ENCODE measurements around the gene SLC25A23. TPM values are rescaled to one million over a fixed set of nuclear protein-coding genes. Genes with fewer than 3 reads are reported as not detected.

SLC25A23 gene
- total and polyA plus RNA-seq, 2 donors (not counting 1 experiment from before 2014, with no cell fraction given), result 9.3 to 25.3 TPM

DNA sequence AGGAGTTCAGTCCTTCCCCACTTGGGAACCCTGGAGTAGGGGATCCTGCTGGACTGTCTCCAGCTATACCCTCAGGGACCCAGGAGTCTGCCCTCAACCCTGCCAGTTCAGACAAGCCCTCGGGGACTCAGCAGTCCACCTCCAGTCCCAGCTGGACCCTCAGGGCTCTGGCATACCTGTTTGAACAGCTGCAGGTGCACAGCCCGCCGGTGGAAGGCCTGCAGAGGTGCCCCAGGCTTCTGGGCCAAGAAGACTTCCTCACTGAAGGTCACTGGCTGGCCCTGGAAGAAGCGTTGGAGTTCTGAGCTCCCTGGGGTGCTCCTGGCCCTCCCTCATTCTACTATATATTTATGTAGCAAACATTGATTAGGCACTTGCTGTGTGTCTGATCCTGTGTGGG lies 13.1 kb upstream of the SLC25A23 start:
- Histone ChIP-seq H3K9ac (ENCODE audit: low read length) (no peak overlapping the region), H3K4me1 (ENCODE audit: control insufficient read depth in 2 of 2, insufficient read depth in 2 of 2, low read length in 2 of 2) (no peaks in the 10 kb centered on the region), H3K4me3 (ENCODE audit: control extremely low read depth in 1 of 5, extremely low read depth in 1 of 5, insufficient read depth in 1 of 5, low read depth in 2 of 5, low read length in 4 of 5) (no peak overlapping the region), H3K79me2 (ENCODE audit: control insufficient read depth, insufficient read depth, low read length) (peaks cover 4% of the 10 kb centered on the region), H3K27ac (ENCODE audit: low read length in 2 of 2) (no peak overlapping the region), H3K27me3 (replicated peaks in 1 of 4; ENCODE audit: control extremely low read depth in 1 of 4, control insufficient read depth in 3 of 4, insufficient read depth in 4 of 4, low read length in 3 of 4) (no peaks in the 10 kb centered on the region), H3K4me2 (replicated peaks; ENCODE audit: low read depth, low read length, poor library complexity, severe bottlenecking) (no peak overlapping the region), H3K9me3 (ENCODE audit: control extremely low read depth in 1 of 3, control insufficient read depth in 2 of 3, insufficient read depth in 1 of 3, low read length in 2 of 3) (peaks cover 0 to 11% (median 0%) of the 10 kb centered on the region in 3 donors), H4K20me1 (ENCODE audit: control insufficient read depth, insufficient read depth, low read length, poor library complexity, severe bottlenecking) (peaks cover 17% of the 10 kb centered on the region), H3K36me3 (replicated peaks in 1 of 2; ENCODE audit: control extremely low read depth in 1 of 2, control insufficient read depth in 1 of 2, extremely low read depth in 1 of 2, insufficient read depth in 2 of 2, low read length in 1 of 2) (peaks cover 0 to 61% of the 10 kb centered on the region in 2 experiments), H2AFZ (ENCODE audit: insufficient read depth, low read depth, low read length, poor library complexity, severe bottlenecking) (no peak overlapping the region)
- Mint-ChIP-seq H3K9me3 (ENCODE audit: insufficient read depth) (no peaks in the 10 kb centered on the region), H3K4me1 (no peaks in the 10 kb centered on the region), H3K27ac (no peak overlapping the region), H3K4me3 (no peak overlapping the region), H3K27me3 (no peaks in the 10 kb centered on the region)
- TF ChIP-seq EZH2 (IDR thresholded peaks at IDR 0.05; ENCODE audit: borderline replicate concordance, insufficient read depth, low read depth, low read length, poor library complexity, severe bottlenecking), result no peak
- TF ChIP-seq, protein P1, sequence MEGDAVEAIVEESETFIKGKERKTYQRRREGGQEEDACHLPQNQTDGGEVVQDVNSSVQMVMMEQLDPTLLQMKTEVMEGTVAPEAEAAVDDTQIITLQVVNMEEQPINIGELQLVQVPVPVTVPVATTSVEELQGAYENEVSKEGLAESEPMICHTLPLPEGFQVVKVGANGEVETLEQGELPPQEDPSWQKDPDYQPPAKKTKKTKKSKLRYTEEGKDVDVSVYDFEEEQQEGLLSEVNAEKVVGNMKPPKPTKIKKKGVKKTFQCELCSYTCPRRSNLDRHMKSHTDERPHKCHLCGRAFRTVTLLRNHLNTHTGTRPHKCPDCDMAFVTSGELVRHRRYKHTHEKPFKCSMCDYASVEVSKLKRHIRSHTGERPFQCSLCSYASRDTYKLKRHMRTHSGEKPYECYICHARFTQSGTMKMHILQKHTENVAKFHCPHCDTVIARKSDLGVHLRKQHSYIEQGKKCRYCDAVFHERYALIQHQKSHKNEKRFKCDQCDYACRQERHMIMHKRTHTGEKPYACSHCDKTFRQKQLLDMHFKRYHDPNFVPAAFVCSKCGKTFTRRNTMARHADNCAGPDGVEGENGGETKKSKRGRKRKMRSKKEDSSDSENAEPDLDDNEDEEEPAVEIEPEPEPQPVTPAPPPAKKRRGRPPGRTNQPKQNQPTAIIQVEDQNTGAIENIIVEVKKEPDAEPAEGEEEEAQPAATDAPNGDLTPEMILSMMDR (IDR thresholded peaks at IDR 0.05), result no peak
- ChIA-PET CTCF (interaction anchor here (0.9 to 1.1 kb wide), 2 partner anchors 32 to 388 kb away, joined by 3 to 4 read pairs; no protein-coding TSS in a partner anchor), POLR2A (no interaction called here)
- DNase-seq (no peak), ATAC-seq (ENCODE audit: low read depth) (no peak)
- 100% methylated on average over 3 of the region's 4 CpGs for WGBS (ENCODE audit: insufficient coverage)
- intact Hi-C loops (cut with micrococcal nuclease), result no loop called here

DNA sequence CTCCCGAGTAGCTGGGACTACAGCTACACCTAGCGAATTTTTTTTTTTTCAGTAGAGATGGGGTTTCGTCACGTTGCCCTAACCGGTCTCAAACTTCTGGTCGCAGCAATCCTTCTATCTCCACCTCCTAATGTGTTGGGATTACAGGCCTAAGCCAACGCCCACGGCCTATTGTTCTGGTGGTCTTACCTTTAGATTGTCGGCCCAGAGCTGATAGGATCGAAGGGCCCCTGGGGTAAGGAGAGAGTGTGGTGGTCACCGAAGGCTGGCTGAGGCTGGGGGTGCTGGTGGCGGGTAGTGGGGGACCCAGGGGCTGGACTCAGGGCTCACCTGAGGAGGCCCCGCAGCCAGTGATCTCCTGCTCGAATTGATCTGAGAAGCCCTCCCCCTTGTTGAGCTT lies 11.5 kb upstream of the SLC25A23 start:
- intact Hi-C loops (cut with micrococcal nuclease), result no loop called here

More for the DNA sequence above, 11.5 kb upstream of the SLC25A23 start:
- Histone ChIP-seq H3K79me2 (ENCODE audit: control insufficient read depth, insufficient read depth, low read length) (no peaks in the 10 kb centered on the region), H3K4me3 (ENCODE audit: control extremely low read depth in 1 of 5, extremely low read depth in 1 of 5, insufficient read depth in 1 of 5, low read depth in 2 of 5, low read length in 4 of 5) (no peak overlapping the region), H3K4me1 (ENCODE audit: control insufficient read depth in 2 of 2, insufficient read depth in 2 of 2, low read length in 2 of 2) (no peaks in the 10 kb centered on the region), H2AFZ (ENCODE audit: insufficient read depth, low read depth, low read length, poor library complexity, severe bottlenecking) (no peak overlapping the region), H3K27ac (ENCODE audit: low read length in 2 of 2) (no peak overlapping the region), H3K4me2 (replicated peaks; ENCODE audit: low read depth, low read length, poor library complexity, severe bottlenecking) (no peak overlapping the region), H4K20me1 (ENCODE audit: control insufficient read depth, insufficient read depth, low read length, poor library complexity, severe bottlenecking) (peaks cover 6% of the 10 kb centered on the region), H3K36me3 (replicated peaks in 1 of 2; ENCODE audit: control extremely low read depth in 1 of 2, control insufficient read depth in 1 of 2, extremely low read depth in 1 of 2, insufficient read depth in 2 of 2, low read length in 1 of 2) (peaks cover 0 to 53% of the 10 kb centered on the region in 2 experiments), H3K9me3 (ENCODE audit: control extremely low read depth in 1 of 3, control insufficient read depth in 2 of 3, insufficient read depth in 1 of 3, low read length in 2 of 3) (peaks cover 0 to 2% (median 0%) of the 10 kb centered on the region in 3 donors), H3K9ac (ENCODE audit: low read length) (no peak overlapping the region), H3K27me3 (replicated peaks in 1 of 4; ENCODE audit: control extremely low read depth in 1 of 4, control insufficient read depth in 3 of 4, insufficient read depth in 4 of 4, low read length in 3 of 4) (no peaks in the 10 kb centered on the region)
- no peak for ATAC-seq (ENCODE audit: low read depth)
- Mint-ChIP-seq H3K4me1 (no peaks in the 10 kb centered on the region), H3K27ac (no peak overlapping the region), H3K9me3 (ENCODE audit: insufficient read depth) (no peaks in the 10 kb centered on the region), H3K27me3 (no peaks in the 10 kb centered on the region), H3K4me3 (no peak overlapping the region)
- 96% methylated on average over 11 of the region's 14 CpGs for WGBS (ENCODE audit: insufficient coverage)
- CTCF ChIA-PET, result interaction anchor here (1.0 kb wide), 1 partner anchor 10 kb away, joined by 3 read pairs; the partner anchor contains the start of gene DENND1C
- no peak for DNase-seq
- no peak for TF ChIP-seq EZH2 (IDR thresholded peaks at IDR 0.05; ENCODE audit: borderline replicate concordance, insufficient read depth, low read depth, low read length, poor library complexity, severe bottlenecking)
- TF ChIP-seq, protein P1 (IDR thresholded peaks at IDR 0.05), result no peak
- POLR2A ChIA-PET, result no interaction called here

Measured in B cell (primary cell).